ENCODE data around the gene RGPD5. TPM values are rescaled to one million over a fixed set of nuclear protein-coding genes. Genes with fewer than 3 reads are reported as not detected.
"Not testable (repeated sequence)": the region's sequence is repeated elsewhere in the genome, so short reads cannot be mapped to it uniquely, and the experiment has no call there.

RGPD5 gene
- total and polyA plus RNA-seq, 2 of the 8 experiments (the other 6 are each of a cell fraction or from before 2014, with no cell fraction given), result 2.9 to 26.1 TPM

DNA sequence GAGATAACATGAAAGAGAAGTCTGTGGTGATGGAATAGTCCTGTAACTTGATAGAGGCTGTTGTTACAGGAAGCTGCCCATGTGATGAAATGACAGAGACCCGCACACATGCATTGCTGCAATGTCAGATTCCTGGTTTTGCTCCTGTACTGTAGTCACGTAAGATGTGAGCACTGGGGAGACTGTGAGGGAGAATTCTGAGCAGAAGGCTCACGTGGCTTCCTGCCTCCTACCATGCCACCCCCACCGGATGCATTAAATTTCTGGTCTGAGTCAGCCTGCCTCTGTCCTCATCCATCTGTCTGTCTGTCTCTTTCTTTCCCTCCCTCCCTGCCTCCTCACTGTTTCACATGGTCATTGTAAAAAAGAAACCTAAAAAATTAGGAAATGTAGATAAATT lies 102.1 kb downstream of the RGPD5 start:
- H3K23ac ChIP-seq (ENCODE audit: insufficient read length); H2AK5ac ChIP-seq (ENCODE audit: low read depth, low read length); H3K56ac ChIP-seq (replicated peaks; ENCODE audit: insufficient read length, low read depth, low read length); H2BK15ac ChIP-seq (ENCODE audit: low read length); H2BK20ac ChIP-seq (ENCODE audit: low read length); H4K5ac ChIP-seq (ENCODE audit: insufficient read length, low read depth, low read length); FAIRE-seq; H3K18ac ChIP-seq (ENCODE audit: extremely low read depth, low read length); H3K14ac ChIP-seq (ENCODE audit: insufficient read length); H3K9ac ChIP-seq (replicated peaks in 1 of 4; ENCODE audit: extremely low read depth in 1 of 4, low read depth in 3 of 4, low read length in 3 of 4); POLR2A ChIA-PET (ENCODE audit: partially characterized antibody); H4K8ac ChIP-seq (ENCODE audit: extremely low read depth, insufficient read depth, low read length); H3K4ac ChIP-seq (replicated peaks; ENCODE audit: insufficient read length, low read depth, low read length); H3K4me1 ChIP-seq (replicated peaks in 1 of 4; ENCODE audit: control insufficient read depth in 3 of 4, insufficient read depth in 4 of 4, low read length in 3 of 4); H2BK120ac ChIP-seq (replicated peaks; ENCODE audit: low read depth, low read length); H3K27ac ChIP-seq (ENCODE audit: low read depth, low read length); H3K9me3 ChIP-seq (ENCODE audit: insufficient read depth in 2 of 2, low read depth in 1 of 2, low read length in 1 of 2); H4K91ac ChIP-seq (replicated peaks; ENCODE audit: insufficient read length, low read length); H3K4me2 ChIP-seq (ENCODE audit: insufficient read depth in 1 of 2, low read depth in 2 of 2, low read length in 2 of 2); H2AFZ ChIP-seq (ENCODE audit: low read length); DNase-seq (ENCODE audit: low read depth in 1 of 2, low spot score in 2 of 2); H3K79me2 ChIP-seq (ENCODE audit: control insufficient read depth in 1 of 2, insufficient read depth in 2 of 2, low read length in 2 of 2); H4K20me1 ChIP-seq (replicated peaks in 1 of 2; ENCODE audit: control insufficient read depth in 1 of 2, insufficient read depth in 2 of 2, low read length in 2 of 2); H3K4me3 ChIP-seq (ENCODE audit: extremely low read depth in 1 of 4, insufficient read depth in 2 of 4, low read depth in 3 of 4, low read length in 4 of 4); H3K79me1 ChIP-seq (ENCODE audit: low read depth, low read length); CTCF ChIA-PET (ENCODE audit: partially characterized antibody); H3K27me3 ChIP-seq (replicated peaks in 1 of 4; ENCODE audit: control insufficient read depth in 3 of 4, extremely low read depth in 1 of 4, insufficient read depth in 3 of 4, low read length in 3 of 4); H3K23me2 ChIP-seq (ENCODE audit: low read depth, low read length); H2BK12ac ChIP-seq (ENCODE audit: low read depth, low read length); H2BK5ac ChIP-seq (ENCODE audit: low read depth, low read length); H3K36me3 ChIP-seq (ENCODE audit: control insufficient read depth in 2 of 4, insufficient read depth in 4 of 4, low read length in 3 of 4): not testable (repeated sequence)
- WGBS, 2 experiments (ENCODE audit: extremely low coverage in 1 of 2, insufficient coverage in 1 of 2, insufficient read length in 1 of 2, insufficient replicate concordance in 2 of 2, low coverage in 1 of 2, low lambda C conversion rate in 2 of 2, missing lambda C conversion rate in 1 of 2), result no CpG with 5 or more reads among the region's 4 CpGs

DNA sequence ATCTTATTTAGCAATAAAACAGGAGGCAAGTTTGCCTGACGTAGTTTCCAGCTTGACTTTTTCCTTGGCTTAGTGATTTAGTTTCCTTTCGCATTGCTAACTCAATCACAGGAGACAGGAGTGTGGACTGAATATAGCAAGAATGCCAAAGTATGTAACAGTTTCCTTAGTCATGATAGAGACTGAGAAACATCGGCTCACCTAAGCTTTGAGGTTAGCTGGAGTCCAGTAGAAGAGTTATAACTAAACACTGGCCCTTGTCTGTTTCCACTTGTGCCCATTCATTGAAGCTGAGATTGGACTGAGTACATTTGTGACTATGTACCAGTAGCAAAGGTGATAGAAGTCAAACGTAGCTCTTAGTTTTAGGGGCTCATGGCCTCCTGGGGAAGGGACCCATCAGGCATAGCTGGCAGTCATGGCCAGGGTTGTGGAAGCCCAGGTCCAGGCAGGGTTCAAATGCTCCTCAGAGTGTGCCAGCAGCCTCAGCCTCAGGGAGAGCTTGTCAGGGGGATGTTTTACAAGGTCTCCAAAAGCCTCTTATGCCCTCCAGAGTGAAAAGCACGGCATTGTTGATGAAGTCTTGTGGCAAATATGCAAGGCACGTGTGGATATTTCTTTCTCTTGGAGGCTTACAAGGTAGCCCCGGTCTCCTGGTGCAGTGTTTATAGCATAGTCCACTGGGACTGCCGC lies 103.8 kb downstream of the RGPD5 start:
- H2BK15ac ChIP-seq (ENCODE audit: low read length); H2AFZ ChIP-seq (ENCODE audit: low read length); H2BK20ac ChIP-seq (ENCODE audit: low read length); H4K8ac ChIP-seq (ENCODE audit: extremely low read depth, insufficient read depth, low read length); H2BK120ac ChIP-seq (replicated peaks; ENCODE audit: low read depth, low read length); H4K20me1 ChIP-seq (replicated peaks in 1 of 2; ENCODE audit: control insufficient read depth in 1 of 2, insufficient read depth in 2 of 2, low read length in 2 of 2); H3K79me2 ChIP-seq (ENCODE audit: control insufficient read depth in 1 of 2, insufficient read depth in 2 of 2, low read length in 2 of 2); FAIRE-seq; H3K36me3 ChIP-seq (ENCODE audit: control insufficient read depth in 2 of 4, insufficient read depth in 4 of 4, low read length in 3 of 4); H3K9ac ChIP-seq (replicated peaks in 1 of 4; ENCODE audit: extremely low read depth in 1 of 4, low read depth in 3 of 4, low read length in 3 of 4); H3K23ac ChIP-seq (ENCODE audit: insufficient read length); H3K4me3 ChIP-seq (ENCODE audit: extremely low read depth in 1 of 4, insufficient read depth in 2 of 4, low read depth in 3 of 4, low read length in 4 of 4); H2AK5ac ChIP-seq (ENCODE audit: low read depth, low read length); H2BK12ac ChIP-seq (ENCODE audit: low read depth, low read length); H2BK5ac ChIP-seq (ENCODE audit: low read depth, low read length); H3K4me1 ChIP-seq (replicated peaks in 1 of 4; ENCODE audit: control insufficient read depth in 3 of 4, insufficient read depth in 4 of 4, low read length in 3 of 4); H3K18ac ChIP-seq (ENCODE audit: extremely low read depth, low read length); H3K4ac ChIP-seq (replicated peaks; ENCODE audit: insufficient read length, low read depth, low read length); H3K4me2 ChIP-seq (ENCODE audit: insufficient read depth in 1 of 2, low read depth in 2 of 2, low read length in 2 of 2); CTCF ChIA-PET (ENCODE audit: partially characterized antibody); POLR2A ChIA-PET (ENCODE audit: partially characterized antibody); H3K79me1 ChIP-seq (ENCODE audit: low read depth, low read length); DNase-seq (ENCODE audit: low read depth in 1 of 2, low spot score in 2 of 2); H4K91ac ChIP-seq (replicated peaks; ENCODE audit: insufficient read length, low read length); H3K56ac ChIP-seq (replicated peaks; ENCODE audit: insufficient read length, low read depth, low read length); H3K27ac ChIP-seq (ENCODE audit: low read depth, low read length); H3K23me2 ChIP-seq (ENCODE audit: low read depth, low read length); H3K27me3 ChIP-seq (replicated peaks in 1 of 4; ENCODE audit: control insufficient read depth in 3 of 4, extremely low read depth in 1 of 4, insufficient read depth in 3 of 4, low read length in 3 of 4); H3K9me3 ChIP-seq (ENCODE audit: insufficient read depth in 2 of 2, low read depth in 1 of 2, low read length in 1 of 2); H3K14ac ChIP-seq (ENCODE audit: insufficient read length); H4K5ac ChIP-seq (ENCODE audit: insufficient read length, low read depth, low read length): not testable (repeated sequence)
- WGBS, 2 experiments (ENCODE audit: extremely low coverage in 1 of 2, insufficient coverage in 1 of 2, insufficient read length in 1 of 2, insufficient replicate concordance in 2 of 2, low coverage in 1 of 2, low lambda C conversion rate in 2 of 2, missing lambda C conversion rate in 1 of 2), result no CpG with 5 or more reads among the region's 8 CpGs

Measured in H1 (cell line).